Left lung (tissue), 10 donors: ENCODE measurements around the gene ABTB1. TPM values are rescaled to one million over a fixed set of nuclear protein-coding genes. Genes with fewer than 3 reads are reported as not detected.

ENCODE experiments used
- ATAC-seq: fragments of 200-7000 bp; cut with Tn5 transposase; one replicate; pipeline ENCODE4 v1.9.1; 2020; ENCODE audit warnings: moderate library complexity
- DNase-seq, 4 donors: peaks; one replicate each; pipeline ENCODE4 v3.0.0-alpha.2; 2013 to 2020
- H3K27ac ChIP-seq, 2 donors: fragments of 200-600 bp; sonication (generic) in 1 of 2; one replicate each; pipeline versions ENCODE4 v1.5.0 to v1.8.0; 2020 to 2021
- H3K27me3 ChIP-seq, 2 donors: fragments of 200-600 bp; sonication (generic) in 1 of 2; one replicate each; pipeline versions ENCODE4 v1.5.0 to v1.8.0; 2020 to 2021
- H3K36me3 ChIP-seq, 2 donors: fragments of 200-600 bp; sonication (generic) in 1 of 2; one replicate each; pipeline versions ENCODE4 v1.5.0 to v1.8.0; 2020 to 2021
- H3K4me1 ChIP-seq, 2 donors: fragments of 200-600 bp; one replicate each; pipeline ENCODE4 v1.8.0; 2021
- H3K4me3 ChIP-seq, 2 donors: fragments of 200-600 bp; sonication (generic) in 1 of 2; one replicate each; pipeline versions ENCODE4 v1.5.0 to v1.8.0; 2020 to 2021; ENCODE audit warnings: mild to moderate bottlenecking in 1 of 2
- H3K9me3 ChIP-seq, 2 donors: fragments of 200-600 bp; sonication (generic) in 1 of 2; one replicate each; pipeline versions ENCODE4 v1.5.0 to v1.8.0; 2020 to 2021
- intact Hi-C, 2 donors: fragments of 100-400 bp; cut with DNase I; formaldehyde crosslinking; loops; one replicate each; pipeline versions ENCODE4 v1.11.2 to v1.14.2; 2022
- polyA plus RNA-seq, 6 donors: library from polyadenylated mRNA; unstranded; fragments of 120-200 nt; gene quantifications; one replicate each; pipeline ENCODE4 v1.2.1, GENCODE V29; 2013; ENCODE audit not compliant: insufficient read length in 6 of 6
- total RNA-seq, 2 donors: library from RNA; stranded (reverse); fragmentation: NEBNext Ultra II Directional; extraction: Animal tissue kit (Norgen Biotek cat#: 25700); gene quantifications; one replicate each; pipeline ENCODE4 v1.2.1, GENCODE V29; 2021
- TF ChIP-seq, protein P1 (sequence below), 2 donors: fragments of 200-600 bp; sonication (generic) in 1 of 2; IDR thresholded peaks; one replicate each; pipeline versions ENCODE4 v1.5.0 to v1.8.0; 2021; ENCODE audit warnings: antibody characterized with exemption in 2 of 2
- donor health status: DM: no; HTN: yes; CAD: no.
- donor health status: DM: no; HTN: no; CAD: no.

Gene ABTB1
- total and polyA plus RNA-seq, 8 donors = 20.2 to 56.1 (median 26.8) TPM

DNA sequence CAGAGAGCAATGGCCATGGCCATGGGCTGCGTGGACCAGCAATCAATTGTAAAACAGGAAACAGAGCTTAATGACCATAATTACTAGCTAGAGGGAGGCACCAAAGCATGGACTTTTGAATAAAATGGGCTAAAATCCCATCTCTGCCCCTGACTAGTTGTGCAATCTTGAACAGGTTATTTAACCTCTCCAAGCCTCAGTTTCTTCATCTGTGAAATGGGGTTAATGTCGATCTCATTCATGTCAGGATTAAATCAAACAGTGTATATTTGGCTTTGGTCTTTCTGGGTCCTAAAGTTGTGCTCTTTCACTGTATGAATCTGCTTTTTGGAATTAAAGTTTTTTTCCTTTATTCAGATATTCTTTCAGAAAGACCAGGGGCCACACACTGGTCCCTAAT is 36.1 kb downstream of the ABTB1 start:
- TF ChIP-seq, protein P1, sequence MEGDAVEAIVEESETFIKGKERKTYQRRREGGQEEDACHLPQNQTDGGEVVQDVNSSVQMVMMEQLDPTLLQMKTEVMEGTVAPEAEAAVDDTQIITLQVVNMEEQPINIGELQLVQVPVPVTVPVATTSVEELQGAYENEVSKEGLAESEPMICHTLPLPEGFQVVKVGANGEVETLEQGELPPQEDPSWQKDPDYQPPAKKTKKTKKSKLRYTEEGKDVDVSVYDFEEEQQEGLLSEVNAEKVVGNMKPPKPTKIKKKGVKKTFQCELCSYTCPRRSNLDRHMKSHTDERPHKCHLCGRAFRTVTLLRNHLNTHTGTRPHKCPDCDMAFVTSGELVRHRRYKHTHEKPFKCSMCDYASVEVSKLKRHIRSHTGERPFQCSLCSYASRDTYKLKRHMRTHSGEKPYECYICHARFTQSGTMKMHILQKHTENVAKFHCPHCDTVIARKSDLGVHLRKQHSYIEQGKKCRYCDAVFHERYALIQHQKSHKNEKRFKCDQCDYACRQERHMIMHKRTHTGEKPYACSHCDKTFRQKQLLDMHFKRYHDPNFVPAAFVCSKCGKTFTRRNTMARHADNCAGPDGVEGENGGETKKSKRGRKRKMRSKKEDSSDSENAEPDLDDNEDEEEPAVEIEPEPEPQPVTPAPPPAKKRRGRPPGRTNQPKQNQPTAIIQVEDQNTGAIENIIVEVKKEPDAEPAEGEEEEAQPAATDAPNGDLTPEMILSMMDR (IDR thresholded peaks at IDR 0.05) = no peak
- H3K4me3 ChIP-seq = no peak overlapping the region
- intact Hi-C loops = no loop called here
- DNase-seq (no peak), ATAC-seq (no peak)
- H3K9me3 ChIP-seq = no peaks in the 10 kb centered on the region
- H3K27me3 ChIP-seq = no peaks in the 10 kb centered on the region
- no peak overlapping the region for H3K27ac ChIP-seq
- peaks cover 0 to 13% of the 10 kb centered on the region in 2 donors for H3K4me1 ChIP-seq
- peaks cover 0 to 51% of the 10 kb centered on the region in 2 donors for H3K36me3 ChIP-seq

DNA sequence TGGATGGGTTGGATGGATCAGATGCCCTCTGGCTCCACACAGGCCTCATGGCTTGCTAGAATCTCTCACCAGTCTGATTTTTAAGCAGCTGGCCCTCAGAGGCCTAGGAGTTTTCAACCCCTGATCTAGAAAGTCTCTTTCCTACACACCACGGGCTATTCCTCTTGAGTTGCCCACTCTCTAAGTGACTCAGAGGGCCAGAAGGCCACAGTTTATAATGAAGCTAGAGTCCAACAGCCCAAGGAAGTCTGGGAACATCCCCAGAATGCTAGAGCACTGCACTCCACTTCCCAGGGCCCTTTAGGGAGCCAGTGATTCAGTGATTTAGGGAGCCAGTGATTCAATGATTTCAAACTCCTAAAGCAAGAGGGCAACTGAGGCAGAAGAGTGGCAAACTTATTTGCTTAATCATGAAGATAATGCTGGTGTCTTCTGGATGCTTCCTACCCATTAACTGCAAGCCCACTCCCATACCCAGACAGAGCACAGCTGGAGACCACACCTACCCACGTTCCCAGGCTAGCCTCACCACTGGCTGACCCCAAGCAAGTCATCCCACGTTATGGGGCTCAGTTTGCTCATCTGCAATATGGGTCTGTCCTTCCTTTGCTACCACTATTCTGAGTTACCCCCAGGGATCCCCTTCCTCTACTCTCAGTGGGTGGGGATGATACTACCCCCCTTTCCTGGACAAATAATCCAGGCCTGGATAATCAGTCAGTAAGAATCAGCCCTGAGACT is 36.7 kb downstream of the ABTB1 start:
- ATAC-seq = no peak
- Histone ChIP-seq H3K36me3 (peaks cover 0 to 55% of the 10 kb centered on the region in 2 donors), H3K4me1 (peaks cover 3 to 18% of the 10 kb centered on the region in 2 donors), H3K27ac (no peak overlapping the region), H3K27me3 (no peaks in the 10 kb centered on the region), H3K4me3 (no peak overlapping the region), H3K9me3 (no peaks in the 10 kb centered on the region)
- peak in 1 of 4 donors; percentile 10 for DNase-seq
- intact Hi-C loops = no loop called here
- TF ChIP-seq, protein P1 (IDR thresholded peaks at IDR 0.05) = no peak

DNA sequence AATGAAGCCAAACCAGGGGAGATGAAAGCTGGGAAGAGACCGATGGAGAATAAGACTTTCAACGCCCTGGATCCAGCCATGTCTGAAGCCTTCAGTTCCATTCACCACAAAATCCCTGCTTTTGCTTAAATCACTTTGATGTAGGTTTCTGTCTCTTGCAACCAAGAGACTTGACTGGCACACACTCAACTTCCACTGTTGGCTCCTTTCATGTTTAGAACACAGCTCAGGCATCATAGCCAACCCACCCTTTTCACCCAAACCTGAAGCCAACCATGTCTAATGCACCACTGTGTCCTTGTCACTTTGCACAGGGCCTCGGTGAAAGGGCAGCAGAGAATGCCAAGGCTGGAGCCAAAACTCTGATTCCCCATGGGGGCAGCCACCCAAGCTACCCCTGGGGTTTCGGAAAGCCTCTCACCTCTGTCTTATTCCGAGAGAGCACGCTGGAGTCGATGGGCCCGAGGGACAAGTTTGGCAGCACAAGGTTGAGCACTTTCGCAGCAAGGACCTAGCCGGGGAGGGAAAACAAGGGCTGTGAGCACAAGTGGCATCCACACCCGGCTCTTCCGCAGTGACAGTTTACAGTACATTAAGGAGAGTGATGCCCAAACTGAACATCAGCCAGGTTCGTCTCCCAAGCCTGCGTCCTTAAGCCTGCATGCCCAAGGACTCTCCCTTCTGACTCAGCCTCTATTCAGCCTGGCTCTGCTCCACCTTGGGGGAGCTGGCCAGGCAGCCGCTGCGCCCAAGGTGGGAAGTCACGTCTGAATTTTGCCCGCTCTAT is 37.6 kb downstream of the ABTB1 start:
- TF ChIP-seq, protein P1 (IDR thresholded peaks at IDR 0.05) = no peak
- no peaks in the 10 kb centered on the region for H3K9me3 ChIP-seq
- H3K36me3 ChIP-seq = peaks cover 0 to 55% of the 10 kb centered on the region in 2 donors
- peak in 1 of 4 donors; percentile 22 for DNase-seq
- H3K27ac ChIP-seq = no peak overlapping the region
- intact Hi-C loops = no loop called here
- peaks cover 5 to 26% of the 10 kb centered on the region in 2 donors for H3K4me1 ChIP-seq
- no peaks in the 10 kb centered on the region for H3K27me3 ChIP-seq
- no peak overlapping the region for H3K4me3 ChIP-seq
- no peak for ATAC-seq

DNA sequence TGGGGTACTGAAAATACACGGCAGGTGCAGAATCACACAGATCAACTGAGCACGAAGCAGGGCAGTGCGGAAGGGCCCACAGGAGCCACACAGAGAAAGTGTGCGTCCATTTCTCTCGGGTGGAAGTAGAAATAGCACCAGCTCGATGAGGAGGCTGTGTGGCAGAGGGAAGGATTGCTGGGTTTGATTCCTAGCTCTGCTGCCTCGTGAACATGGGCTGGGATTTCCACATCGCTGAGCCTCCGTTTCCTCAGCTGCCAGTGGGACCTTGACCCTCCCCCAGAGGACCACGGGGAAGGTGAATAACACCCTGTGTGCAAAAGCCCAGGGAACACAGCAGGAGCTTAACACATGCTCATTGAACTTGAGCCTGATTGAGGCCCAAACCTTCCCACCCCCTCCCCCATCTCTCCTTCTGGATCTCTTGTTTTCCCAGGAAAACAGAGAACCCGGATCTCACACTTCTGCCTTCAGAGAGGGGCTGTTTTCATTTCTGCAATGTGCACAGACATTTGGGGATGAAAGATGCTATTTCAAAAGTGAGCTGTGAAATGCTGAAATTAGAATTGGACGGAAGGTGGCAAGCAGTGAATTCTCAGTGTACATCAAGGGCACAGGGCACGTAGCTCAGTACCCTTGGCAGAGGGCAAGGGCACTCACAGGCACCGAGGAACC is 38.4 kb downstream of the ABTB1 start:
- TF ChIP-seq, protein P1 (IDR thresholded peaks at IDR 0.05) = no peak
- intact Hi-C loops = no loop called here
- no peak for ATAC-seq
- H3K9me3 ChIP-seq = no peaks in the 10 kb centered on the region
- no peak overlapping the region for H3K4me3 ChIP-seq
- H3K27me3 ChIP-seq = no peaks in the 10 kb centered on the region
- no peak overlapping the region for H3K27ac ChIP-seq
- DNase-seq = peak in 1 of 4 donors; percentile 21
- peaks cover 0 to 49% of the 10 kb centered on the region in 2 donors for H3K36me3 ChIP-seq
- peaks cover 5 to 34% of the 10 kb centered on the region in 2 donors for H3K4me1 ChIP-seq

DNA sequence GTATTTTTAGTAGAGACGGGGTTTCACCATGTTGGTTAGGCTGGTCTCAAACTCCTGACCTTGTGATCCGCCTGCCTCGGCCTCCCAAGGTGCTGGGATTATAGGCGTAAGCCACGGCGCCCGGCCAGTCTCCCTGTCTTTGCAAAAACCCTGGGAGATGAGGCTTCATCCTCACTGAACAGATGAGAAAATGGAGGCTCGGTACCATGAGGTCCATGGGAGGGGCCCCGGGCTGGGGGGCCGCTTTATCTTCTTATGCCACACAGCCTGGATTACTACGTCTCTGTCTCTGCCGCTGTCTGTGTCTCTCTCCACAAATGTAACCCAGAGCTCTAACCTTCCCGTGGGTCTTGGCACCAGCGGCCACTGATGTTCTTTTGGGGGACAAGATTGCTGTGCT is 39.1 kb downstream of the ABTB1 start:
- TF ChIP-seq, protein P1 (IDR thresholded peaks at IDR 0.05) = no peak
- H3K4me3 ChIP-seq = no peak overlapping the region
- DNase-seq (no peak), ATAC-seq (no peak)
- no peaks in the 10 kb centered on the region for H3K9me3 ChIP-seq
- peaks cover 5 to 34% of the 10 kb centered on the region in 2 donors for H3K4me1 ChIP-seq
- H3K36me3 ChIP-seq = peaks cover 0 to 46% of the 10 kb centered on the region in 2 donors
- no peaks in the 10 kb centered on the region for H3K27me3 ChIP-seq
- intact Hi-C loops = no loop called here
- no peak overlapping the region for H3K27ac ChIP-seq
